Fibroblast of skin of left quadriceps (primary cell): ENCODE measurements around the gene DCPS.
"Not testable (repeated sequence)": the region's sequence is repeated elsewhere in the genome, so short reads cannot be mapped to it uniquely, and the experiment has no call there.

Experiments
- DNase-seq, 2 experiments: peaks; one replicate each; pipeline ENCODE4 v3.0.0-alpha.2; 2013; ENCODE audit warnings: low read depth in 2 of 2

The DCPS gene

DNA sequence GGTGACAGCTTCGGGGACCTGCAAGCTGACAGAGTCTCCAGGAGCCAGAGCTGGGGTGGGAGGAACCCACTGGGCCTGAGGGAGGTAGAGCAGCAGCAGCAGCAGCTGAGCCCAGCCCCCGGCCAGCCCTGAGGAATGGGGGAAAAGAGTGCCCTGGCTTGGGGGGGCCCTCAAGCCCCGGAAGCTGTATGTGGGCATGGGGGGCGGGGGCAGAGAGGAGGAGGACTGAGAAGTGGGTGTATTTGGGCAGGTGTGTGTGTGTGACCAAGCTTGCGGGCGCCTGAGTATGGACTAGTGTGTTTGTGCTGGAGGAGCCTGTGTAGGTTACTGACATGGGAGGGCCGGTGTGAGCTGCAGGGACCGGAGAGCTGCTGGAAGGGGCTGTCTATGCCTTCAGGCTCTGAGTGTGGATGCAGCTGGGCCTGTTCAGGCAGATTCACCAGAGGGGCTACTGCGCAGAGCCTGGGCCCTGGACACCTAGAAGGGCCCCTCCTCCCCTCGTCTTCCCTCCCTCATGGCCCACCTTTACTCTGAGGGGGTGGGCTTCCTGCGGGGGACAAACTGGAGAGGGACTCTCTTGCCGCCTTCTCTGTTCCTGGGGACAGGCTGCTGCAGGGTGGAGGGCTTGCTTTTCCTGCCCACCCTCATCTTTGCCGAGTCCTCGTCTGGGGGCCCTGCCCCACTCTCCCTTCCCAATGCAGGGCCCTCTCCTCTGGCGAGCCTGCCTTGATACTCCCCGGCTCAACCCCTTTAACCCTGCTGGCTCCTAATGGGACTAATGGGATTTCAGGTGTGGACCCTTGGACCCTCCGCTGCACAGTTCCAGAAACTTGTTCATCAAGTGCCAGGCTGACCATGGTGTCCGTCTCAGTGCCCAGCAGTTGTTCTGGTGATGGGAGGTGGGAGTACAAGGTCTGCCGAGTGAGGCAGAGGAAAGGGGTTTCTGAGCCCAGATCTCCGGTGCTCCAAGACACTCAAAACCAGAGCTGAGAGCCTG, 79.8 kb downstream of the DCPS start:
- no peak for DNase-seq

- no peak for DNase-seq
These were observed 80.7 kb downstream of the DCPS start for GRCh38 chr11:126384449-126385070.

DNA sequence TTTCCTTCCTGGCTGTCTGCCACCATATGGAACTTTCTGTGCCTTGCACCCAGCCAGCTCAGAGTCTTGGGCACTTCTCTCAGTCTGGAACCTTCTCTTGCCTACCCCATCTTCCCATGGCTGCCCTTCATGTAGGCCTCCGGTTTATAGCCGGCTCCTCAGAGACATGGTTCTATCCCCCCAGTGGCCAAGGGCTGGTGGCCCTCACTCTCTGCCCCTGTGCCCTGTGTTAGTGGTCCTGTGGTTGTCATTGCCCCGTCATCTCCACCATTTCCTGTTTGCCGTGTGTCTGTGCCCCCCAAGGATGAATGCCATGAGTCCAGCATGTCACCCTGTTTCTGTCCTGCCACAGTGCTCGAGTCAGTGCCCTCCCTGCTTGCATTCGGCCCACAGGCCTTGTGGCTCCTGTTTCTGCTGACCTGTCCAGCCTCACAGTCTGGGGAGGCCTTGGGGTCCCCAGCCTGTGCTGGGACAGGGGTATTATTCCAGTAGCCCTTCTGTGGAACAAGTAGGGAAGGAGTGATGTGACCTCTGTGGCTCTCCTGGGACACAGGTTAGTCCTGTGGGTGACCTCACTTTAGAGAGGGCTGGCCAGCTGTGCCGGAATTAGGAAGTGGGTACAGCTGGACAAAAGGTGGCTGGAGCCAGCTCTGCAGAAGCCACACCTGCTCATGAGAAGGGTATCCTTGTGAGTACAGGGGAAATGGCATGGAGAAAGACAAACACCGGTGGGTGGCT, 82.3 kb downstream of the DCPS start:
- DNase-seq, result no peak

DNA sequence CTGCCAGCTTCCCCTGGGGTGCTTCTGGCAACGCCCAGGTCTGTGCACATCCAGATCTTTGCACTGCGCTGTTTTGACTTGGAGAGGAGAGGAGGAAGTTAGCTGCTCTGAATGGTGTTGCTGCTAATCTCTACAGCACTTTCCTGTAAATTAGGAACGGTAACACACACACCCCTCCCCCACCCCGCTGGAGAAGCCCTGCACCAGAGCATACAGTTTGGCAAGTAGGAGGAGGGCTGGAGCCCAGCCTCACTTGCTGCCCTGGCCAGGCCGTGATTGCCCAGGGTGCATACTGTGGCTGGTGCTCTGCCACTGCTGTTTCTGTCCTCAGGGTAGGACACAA, 82.8 kb downstream of the DCPS start:
- not testable (repeated sequence) for DNase-seq

GRCh38 chr11:126387857-126388256, 84.0 kb downstream of the DCPS start:
- no peak for DNase-seq

- no peak for DNase-seq
These were observed 86.5 kb downstream of the DCPS start for GRCh38 chr11:126390272-126390867.

GRCh38 chr11:126391286-126391954, 87.6 kb downstream of the DCPS start:
- DNase-seq, result no peak

- DNase-seq, result no peak
These were observed 88.2 kb downstream of the DCPS start for GRCh38 chr11:126391970-126392632.

- no peak for DNase-seq
These were observed 88.8 kb downstream of the DCPS start for GRCh38 chr11:126392633-126393013.

DNA sequence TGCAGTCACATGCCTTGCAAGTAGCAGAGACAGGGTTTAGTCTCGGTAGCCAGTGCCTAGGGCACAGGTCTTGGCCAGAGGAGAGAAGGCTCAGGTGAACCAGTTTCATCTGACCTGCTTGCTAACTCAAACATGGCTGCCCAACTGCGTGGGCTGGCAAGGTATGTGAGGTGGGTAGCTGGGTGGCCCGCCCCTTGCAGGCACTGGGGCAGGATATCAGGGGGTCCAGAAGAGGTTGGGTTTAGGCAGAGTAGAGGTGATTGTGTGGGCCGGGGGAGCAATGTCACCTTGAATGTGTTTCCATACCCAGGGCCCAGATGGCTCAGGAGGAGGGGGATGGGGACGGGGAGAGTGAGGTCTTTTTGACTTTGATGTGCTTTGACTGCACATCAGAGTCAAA, 89.3 kb downstream of the DCPS start:
- no peak for DNase-seq

DNA sequence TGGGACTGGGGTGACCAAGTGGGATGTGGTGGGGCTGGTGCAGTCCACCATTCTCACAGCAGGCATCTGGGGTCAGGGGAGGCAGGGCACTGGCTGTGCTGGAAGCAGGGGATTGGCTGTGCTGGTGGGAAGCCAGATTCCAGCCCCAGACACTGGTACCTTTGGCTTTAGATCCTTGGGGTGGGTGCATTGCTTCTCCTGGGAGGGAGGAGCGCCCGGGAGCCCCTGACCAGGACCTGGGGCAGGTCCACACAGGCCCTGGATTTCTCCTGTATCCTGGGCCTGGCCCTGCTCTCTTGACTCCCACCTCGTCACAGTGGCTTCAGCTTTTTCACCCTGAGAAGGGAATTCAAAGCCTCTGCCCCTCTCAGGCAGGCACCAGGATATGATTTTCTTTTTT, 90.2 kb downstream of the DCPS start:
- no peak for DNase-seq

DNA sequence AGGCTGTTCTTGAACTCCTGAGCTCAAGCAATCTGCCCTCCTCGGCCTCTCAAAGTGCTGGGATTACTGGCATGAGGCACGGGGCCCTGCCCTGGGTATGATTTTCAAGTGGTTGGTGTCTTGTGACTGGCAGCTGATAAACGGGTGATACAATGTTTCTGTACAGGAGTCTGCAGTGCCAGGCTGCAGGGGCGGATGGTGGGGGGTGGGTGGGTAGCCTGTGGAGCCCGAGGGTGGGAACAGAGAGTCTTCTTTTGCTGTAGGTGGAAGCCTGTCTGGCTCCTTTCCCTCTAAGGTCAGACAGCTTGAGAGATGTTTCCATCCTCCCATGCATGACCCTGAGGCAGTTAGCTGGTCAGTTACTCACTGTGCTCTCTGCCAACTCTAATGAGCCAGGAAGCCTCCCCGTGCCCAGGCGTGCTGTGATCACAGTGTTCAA, 90.8 kb downstream of the DCPS start:
- DNase-seq, result not testable (repeated sequence)
